H9 (cell line): Measurements from ENCODE around the gene MOB1B. TPM values are rescaled to one million over a fixed set of nuclear protein-coding genes. Genes with fewer than 3 reads are reported as not detected.

Source experiments
- DNase-seq: peaks from one replicate; pipeline ENCODE4 v3.0.0-alpha.2; 2017
- H2AFZ ChIP-seq: one replicate; pipeline ENCODE4 v1.6.1; 2013; ENCODE audit warnings: mild to moderate bottlenecking, low read length, control low read depth, moderate library complexity
- H2AK5ac ChIP-seq: 2 replicates; pipeline ENCODE4 v1.6.1; 2013; ENCODE audit warnings: low read length, control low read depth, mixed read lengths; ENCODE audit not compliant: insufficient read length
- H2BK120ac ChIP-seq: one replicate; pipeline ENCODE4 v1.6.1; 2013; ENCODE audit warnings: low read depth, mild to moderate bottlenecking, low read length, control low read depth, inconsistent platforms; ENCODE audit not compliant: poor library complexity, severe bottlenecking
- H2BK12ac ChIP-seq: 2 replicates; pipeline ENCODE4 v1.6.1; 2013; ENCODE audit warnings: low read length, control low read depth, mixed read lengths, low read depth; ENCODE audit not compliant: insufficient read length
- H2BK15ac ChIP-seq: 2 replicates; pipeline ENCODE4 v1.6.1; 2013; ENCODE audit warnings: low read depth, low read length, control low read depth
- H2BK20ac ChIP-seq: one replicate; pipeline ENCODE4 v1.6.1; 2013; ENCODE audit warnings: low read depth, mild to moderate bottlenecking, low read length, control low read depth, inconsistent platforms; ENCODE audit not compliant: poor library complexity, severe bottlenecking
- H2BK5ac ChIP-seq: 2 replicates; pipeline ENCODE4 v1.6.1; 2013; ENCODE audit warnings: low read length, control low read depth, mixed read lengths; ENCODE audit not compliant: insufficient read length
- H3K14ac ChIP-seq: 2 replicates; pipeline ENCODE4 v1.6.1; 2013; ENCODE audit warnings: low read length, control low read depth; ENCODE audit not compliant: insufficient read depth
- H3K18ac ChIP-seq: 2 replicates; pipeline ENCODE4 v1.6.1; 2013; ENCODE audit warnings: low read depth, mild to moderate bottlenecking, mixed read lengths, low read length, control low read depth; ENCODE audit not compliant: insufficient read length
- H3K23ac ChIP-seq: 2 replicates; pipeline ENCODE4 v1.6.1; 2013; ENCODE audit warnings: low read length, control low read depth, mixed read lengths, low read depth; ENCODE audit not compliant: insufficient read length
- H3K23me2 ChIP-seq: 2 replicates; pipeline ENCODE4 v1.6.1; 2013; ENCODE audit warnings: low read depth, mild to moderate bottlenecking, mixed read lengths, low read length, control low read depth; ENCODE audit not compliant: insufficient read length, poor library complexity, severe bottlenecking
- H3K27ac ChIP-seq: 2 replicates; pipeline ENCODE4 v1.5.1; 2013; ENCODE audit warnings: low read length, control low read depth, mixed read lengths, low read depth; ENCODE audit not compliant: insufficient read length
- H3K27me3 ChIP-seq: 2 replicates; pipeline ENCODE4 v1.6.1; 2013; ENCODE audit warnings: low read length, control low read depth, inconsistent platforms; ENCODE audit not compliant: insufficient read depth
- H3K4ac ChIP-seq: 2 replicates; pipeline ENCODE4 v1.6.1; 2013; ENCODE audit warnings: low read depth, mild to moderate bottlenecking, control low read depth, inconsistent platforms, low read length, moderate library complexity
- H3K4me1 ChIP-seq: 2 replicates; pipeline ENCODE4 v1.6.1; 2013; ENCODE audit warnings: low read length, control low read depth, inconsistent platforms; ENCODE audit not compliant: insufficient read depth
- H3K4me2 ChIP-seq: 2 replicates; pipeline ENCODE4 v1.6.1; 2013; ENCODE audit warnings: low read length, control low read depth, mixed read lengths; ENCODE audit not compliant: insufficient read length, insufficient read depth
- H3K56ac ChIP-seq: 2 replicates; pipeline ENCODE4 v1.6.1; 2013; ENCODE audit warnings: low read depth, mild to moderate bottlenecking, mixed read lengths, low read length, control low read depth; ENCODE audit not compliant: insufficient read length
- H3K79me1 ChIP-seq: 2 replicates; pipeline ENCODE4 v1.6.1; 2013; ENCODE audit warnings: low read depth, mild to moderate bottlenecking, moderate library complexity, low read length, control low read depth, inconsistent platforms; ENCODE audit not compliant: insufficient read depth, poor library complexity, severe bottlenecking
- H3K79me2 ChIP-seq: 2 replicates; pipeline ENCODE4 v1.6.1; 2013; ENCODE audit warnings: low read length, control low read depth, inconsistent platforms; ENCODE audit not compliant: insufficient read depth
- H3K9ac ChIP-seq: 2 replicates; pipeline ENCODE4 v1.6.1; 2013; ENCODE audit warnings: low read length, control low read depth, mixed read lengths; ENCODE audit not compliant: insufficient read length; ENCODE audit errors: extremely low read depth
- H3K9me3 ChIP-seq: one replicate; pipeline ENCODE4 v1.6.1; 2013; ENCODE audit warnings: low read depth, low read length, inconsistent platforms; ENCODE audit not compliant: control insufficient read depth
- H3T11ph ChIP-seq: one replicate; pipeline ENCODE4 v1.6.1; 2013; ENCODE audit warnings: mild to moderate bottlenecking, low read length, control low read depth, inconsistent platforms
- H4K20me1 ChIP-seq: one replicate; pipeline ENCODE4 v1.6.1; 2013; ENCODE audit not compliant: control insufficient read depth, insufficient read length, insufficient read depth
- H4K5ac ChIP-seq: 2 replicates; pipeline ENCODE4 v1.6.1; 2013; ENCODE audit warnings: low read depth, mild to moderate bottlenecking, mixed read lengths, low read length, control low read depth; ENCODE audit not compliant: insufficient read length
- H4K8ac ChIP-seq: replicated peaks from 2 replicates; pipeline ENCODE4 v1.6.1; 2013; ENCODE audit warnings: low read length, control low read depth, mixed read lengths, low read depth; ENCODE audit not compliant: insufficient read length
- H4K91ac ChIP-seq: 2 replicates; pipeline ENCODE4 v1.6.1; 2013; ENCODE audit warnings: low read depth, mild to moderate bottlenecking, moderate library complexity, mixed read lengths, low read length, control low read depth; ENCODE audit not compliant: insufficient read length
- H3K27ac Mint-ChIP-seq, 3 experiments: 2 replicates in 2 of 3; 3 replicates in 1 of 3; pipeline ENCODE4 v1.8.0; 2020 to 2021; ENCODE audit warnings: mixed read lengths in 3 of 3, mild to moderate bottlenecking in 1 of 3, moderate library complexity in 1 of 3
- H3K27me3 Mint-ChIP-seq: 2 replicates; pipeline ENCODE4 v1.8.0; 2021; ENCODE audit warnings: low read depth, mild to moderate bottlenecking, moderate library complexity, mixed read lengths
- H3K36me3 Mint-ChIP-seq, 3 experiments: 2 replicates in 2 of 3; 3 replicates in 1 of 3; pipeline ENCODE4 v1.8.0; 2020 to 2021; ENCODE audit warnings: low read depth in 3 of 3, mixed read lengths in 3 of 3; ENCODE audit not compliant: insufficient read depth in 1 of 3
- H3K4me1 Mint-ChIP-seq, 2 experiments: 2 replicates each; pipeline ENCODE4 v1.8.0; 2020; ENCODE audit warnings: mixed read lengths in 2 of 2
- H3K4me3 Mint-ChIP-seq, 2 experiments: 2 replicates in 1 of 2; 3 replicates in 1 of 2; pipeline ENCODE4 v1.8.0; 2020 to 2021; ENCODE audit warnings: mild to moderate bottlenecking in 2 of 2, mixed read lengths in 2 of 2, moderate library complexity in 1 of 2
- H3K9me3 Mint-ChIP-seq, 2 experiments: 2 replicates in 1 of 2; 3 replicates in 1 of 2; pipeline ENCODE4 v1.8.0; 2020; ENCODE audit warnings: mild to moderate bottlenecking in 2 of 2, mixed read lengths in 2 of 2, moderate library complexity in 1 of 2
- total RNA-seq: library from RNA; stranded (reverse); gene quantifications from 2 replicates; pipeline ENCODE4 v1.2.1, GENCODE V29; 2021
- TF ChIP-seq, protein P1 (sequence below): fragments of 200-600 bp; sonication (generic); conservative IDR thresholded peaks from 3 replicates; pipeline ENCODE4 v1.8.0; 2021; ENCODE audit warnings: antibody characterized with exemption, mild to moderate bottlenecking

Gene MOB1B
- total RNA-seq, 1 experiment from 2014 or later, result 30.3 TPM

DNA sequence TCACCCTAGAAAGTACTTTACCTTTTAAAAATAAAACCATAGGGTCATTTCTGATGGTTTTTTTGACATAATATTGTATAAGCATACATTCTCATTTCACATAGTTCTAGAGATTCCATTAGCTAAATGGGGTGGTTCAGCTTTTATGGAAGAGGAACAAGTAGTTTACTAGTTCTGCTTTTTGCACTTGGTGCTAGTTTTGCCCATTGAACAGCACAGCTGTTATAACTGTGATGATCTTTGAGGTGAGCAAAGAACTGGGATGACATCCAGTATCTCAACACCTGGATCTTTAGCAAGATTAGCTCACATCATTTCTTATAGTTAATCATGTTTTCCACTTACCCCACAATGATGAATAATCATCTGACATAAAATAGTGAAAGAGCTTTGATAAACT is 40.9 kb downstream of the MOB1B start:
- no peak for DNase-seq
- Histone ChIP-seq H3K4ac (no peak overlapping the region), H3K56ac (no peak overlapping the region), H3K79me2 (peaks cover 2% of the 10 kb centered on the region; the same call in 1 of the 2 replicates), H3K9me3 (no peaks in the 10 kb centered on the region), H4K20me1 (no peaks in the 10 kb centered on the region), H3T11ph (no peak overlapping the region), H3K14ac (no peak overlapping the region), H3K23ac (no peak overlapping the region), H2BK15ac (no peak overlapping the region), H3K79me1 (peaks cover 4% of the 10 kb centered on the region), H2BK20ac (no peak overlapping the region), H3K4me1 (no peaks in the 10 kb centered on the region; the same call in 1 of the 2 replicates), H3K4me2 (no peak overlapping the region), H3K27me3 (no peaks in the 10 kb centered on the region), H4K8ac (no peak overlapping the region), H4K91ac (no peak overlapping the region), H2BK120ac (no peak overlapping the region), H2BK5ac (no peak overlapping the region), H3K27ac (no peak overlapping the region), H4K5ac (no peak overlapping the region), H2AK5ac (no peak overlapping the region), H3K23me2 (no peaks in the 10 kb centered on the region), H2BK12ac (no peak overlapping the region), H3K18ac (no peak overlapping the region), H2AFZ (no peak overlapping the region), H3K9ac (no peak overlapping the region)
- H3K27ac Mint-ChIP-seq, result no peak overlapping the region
- peaks cover 25 to 29% of the 10 kb centered on the region in 2 experiments for H3K4me1 Mint-ChIP-seq
- TF ChIP-seq, protein P1, sequence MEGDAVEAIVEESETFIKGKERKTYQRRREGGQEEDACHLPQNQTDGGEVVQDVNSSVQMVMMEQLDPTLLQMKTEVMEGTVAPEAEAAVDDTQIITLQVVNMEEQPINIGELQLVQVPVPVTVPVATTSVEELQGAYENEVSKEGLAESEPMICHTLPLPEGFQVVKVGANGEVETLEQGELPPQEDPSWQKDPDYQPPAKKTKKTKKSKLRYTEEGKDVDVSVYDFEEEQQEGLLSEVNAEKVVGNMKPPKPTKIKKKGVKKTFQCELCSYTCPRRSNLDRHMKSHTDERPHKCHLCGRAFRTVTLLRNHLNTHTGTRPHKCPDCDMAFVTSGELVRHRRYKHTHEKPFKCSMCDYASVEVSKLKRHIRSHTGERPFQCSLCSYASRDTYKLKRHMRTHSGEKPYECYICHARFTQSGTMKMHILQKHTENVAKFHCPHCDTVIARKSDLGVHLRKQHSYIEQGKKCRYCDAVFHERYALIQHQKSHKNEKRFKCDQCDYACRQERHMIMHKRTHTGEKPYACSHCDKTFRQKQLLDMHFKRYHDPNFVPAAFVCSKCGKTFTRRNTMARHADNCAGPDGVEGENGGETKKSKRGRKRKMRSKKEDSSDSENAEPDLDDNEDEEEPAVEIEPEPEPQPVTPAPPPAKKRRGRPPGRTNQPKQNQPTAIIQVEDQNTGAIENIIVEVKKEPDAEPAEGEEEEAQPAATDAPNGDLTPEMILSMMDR, result no peak
- no peak overlapping the region for H3K4me3 Mint-ChIP-seq
- H3K9me3 Mint-ChIP-seq, result no peaks in the 10 kb centered on the region
- H3K27me3 Mint-ChIP-seq, result no peaks in the 10 kb centered on the region
- H3K36me3 Mint-ChIP-seq, result peaks cover 3 to 5% (median 4%) of the 10 kb centered on the region in 3 experiments; a peak in 5 of 7 replicates
